Stimulated activated CD4-positive, alpha-beta T cell treated with anti-CD3 and anti-CD28 coated beads, TNF-alpha, amount 100 ng/mL, for 1 hour (primary cell): ENCODE data around the gene SLC25A22.
A peak's percentile ranks its signal among the peaks of the same experiment; 100 is the strongest.

Experiments
- DNase-seq, 3 donors: peaks; one replicate each; pipeline ENCODE4 v3.0.0-alpha.2; 2020; ENCODE audit warnings: low read depth in 3 of 3, low spot score in 1 of 3

Gene SLC25A22

DNA sequence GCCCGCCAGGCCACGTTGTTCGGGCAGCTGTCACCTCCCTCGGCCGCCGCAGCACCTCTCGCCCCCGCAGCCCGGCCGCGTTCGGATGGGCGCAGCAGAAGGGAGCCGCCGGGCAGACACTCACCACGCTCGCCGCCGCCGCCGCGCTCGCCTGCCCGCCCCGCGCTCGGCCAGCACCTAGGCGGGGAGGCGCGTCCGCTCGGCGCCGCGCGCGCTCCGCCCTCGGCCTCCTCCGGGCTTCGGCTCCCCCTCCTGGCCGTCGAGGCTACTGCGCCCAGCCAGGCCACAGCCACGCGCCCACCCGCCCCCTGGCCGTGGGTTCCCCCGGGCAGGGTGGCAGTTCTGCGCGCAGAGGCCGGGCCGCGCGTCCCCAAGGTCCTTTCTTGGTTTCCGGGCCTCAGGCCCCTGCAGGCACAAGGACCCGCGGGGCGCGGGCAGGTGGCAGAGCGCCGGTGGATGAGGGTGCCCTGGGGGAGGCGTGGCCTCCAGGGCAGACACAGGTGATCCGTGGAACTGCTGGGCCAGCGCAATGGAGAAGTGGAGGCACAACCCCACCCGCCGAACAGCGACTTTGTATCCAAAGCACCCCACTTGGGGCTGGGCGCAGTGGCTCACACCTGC lies at the start of gene SLC25A22:
TSS of gene SLC25A22 (minus strand) at position 189 of the 621 bp plus-strand sequence. CDS start 3,275 bp downstream, outside the sequence.
- peak in 2 of 3 donors; percentile 61 to 84 for DNase-seq

DNA sequence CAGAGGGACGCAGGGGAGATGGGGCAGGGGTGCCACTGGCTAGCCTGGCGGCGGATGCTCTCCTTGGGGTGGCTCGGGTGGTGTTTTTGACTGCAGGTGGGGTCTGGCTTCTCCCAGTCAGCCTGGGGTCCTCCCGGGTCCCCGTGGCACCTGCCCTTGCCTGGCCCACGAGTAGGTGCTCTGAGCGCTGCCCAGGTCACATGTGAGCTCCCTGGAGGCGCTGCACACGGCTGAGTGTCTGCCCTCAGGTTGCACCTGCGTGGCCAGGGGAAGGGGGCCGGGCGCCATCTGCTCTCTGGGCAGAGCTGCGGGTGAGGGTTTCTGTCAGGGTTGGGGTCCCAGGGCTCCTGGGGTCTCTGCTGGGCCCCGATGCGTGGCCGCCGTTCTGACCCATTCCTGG lies 49.8 kb upstream of the SLC25A22 start:
- no peak for DNase-seq

DNA sequence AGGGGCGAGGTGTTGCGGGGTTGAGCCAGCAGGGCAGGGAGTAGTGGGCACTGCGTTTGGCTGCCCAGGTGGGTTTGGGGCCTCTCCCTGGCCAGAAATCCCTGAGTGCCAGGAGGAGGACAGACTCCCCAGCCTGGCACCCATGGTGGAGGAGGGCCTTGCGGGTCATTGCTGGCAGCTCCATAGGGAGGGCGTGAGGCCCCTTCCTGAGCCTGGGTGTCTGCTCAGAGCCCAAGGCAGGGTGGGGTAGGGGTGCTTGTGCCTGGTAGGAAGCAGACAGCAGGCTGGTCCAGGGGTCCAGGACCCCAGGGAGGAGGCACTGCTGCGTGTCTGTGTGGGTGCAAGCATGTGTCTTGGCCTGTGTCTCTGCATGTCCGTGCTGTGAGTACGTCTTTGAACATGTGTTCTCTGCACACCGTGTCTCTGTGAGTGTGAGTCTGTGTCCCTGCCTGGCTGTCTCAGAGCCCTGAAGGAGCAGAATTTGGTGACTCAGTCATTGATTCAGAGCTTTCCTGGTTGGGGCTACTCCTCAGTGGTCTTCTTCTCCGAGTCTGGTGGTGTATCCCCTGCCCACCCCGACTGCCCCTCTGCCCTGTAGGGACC lies 48.5 kb upstream of the SLC25A22 start:
- no peak for DNase-seq

DNA sequence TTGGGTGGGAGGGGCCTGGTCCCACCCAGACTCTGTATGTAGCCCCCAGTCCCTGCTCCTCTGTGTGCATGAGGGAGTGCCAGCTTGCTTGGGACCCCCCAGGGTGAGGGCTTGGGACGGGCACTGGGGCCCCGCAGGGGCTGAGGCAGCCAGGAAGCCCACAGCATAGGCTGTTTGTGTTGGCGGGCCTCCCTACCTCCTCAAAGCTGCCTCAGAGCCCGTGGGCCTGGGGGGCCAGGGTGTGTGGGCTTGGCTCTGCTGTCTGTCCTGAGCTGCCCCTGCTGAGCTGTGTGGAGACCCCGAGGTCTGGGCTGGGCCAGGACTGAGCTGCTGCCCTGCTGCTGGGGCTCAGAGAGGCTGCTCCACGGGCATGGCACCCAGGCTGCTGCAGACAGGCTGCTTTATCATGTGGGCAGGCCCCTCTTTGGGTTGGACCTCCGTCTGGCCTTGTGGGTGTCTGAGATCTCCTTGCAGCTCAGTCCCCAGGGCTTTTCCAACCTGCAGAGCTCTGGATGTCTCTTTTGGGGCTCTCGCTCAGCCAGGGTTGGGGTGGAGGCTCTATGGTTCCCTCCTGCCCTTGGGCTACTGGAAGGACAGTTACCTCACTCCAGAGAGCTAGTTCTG lies 47.9 kb upstream of the SLC25A22 start:
- no peak for DNase-seq

DNA sequence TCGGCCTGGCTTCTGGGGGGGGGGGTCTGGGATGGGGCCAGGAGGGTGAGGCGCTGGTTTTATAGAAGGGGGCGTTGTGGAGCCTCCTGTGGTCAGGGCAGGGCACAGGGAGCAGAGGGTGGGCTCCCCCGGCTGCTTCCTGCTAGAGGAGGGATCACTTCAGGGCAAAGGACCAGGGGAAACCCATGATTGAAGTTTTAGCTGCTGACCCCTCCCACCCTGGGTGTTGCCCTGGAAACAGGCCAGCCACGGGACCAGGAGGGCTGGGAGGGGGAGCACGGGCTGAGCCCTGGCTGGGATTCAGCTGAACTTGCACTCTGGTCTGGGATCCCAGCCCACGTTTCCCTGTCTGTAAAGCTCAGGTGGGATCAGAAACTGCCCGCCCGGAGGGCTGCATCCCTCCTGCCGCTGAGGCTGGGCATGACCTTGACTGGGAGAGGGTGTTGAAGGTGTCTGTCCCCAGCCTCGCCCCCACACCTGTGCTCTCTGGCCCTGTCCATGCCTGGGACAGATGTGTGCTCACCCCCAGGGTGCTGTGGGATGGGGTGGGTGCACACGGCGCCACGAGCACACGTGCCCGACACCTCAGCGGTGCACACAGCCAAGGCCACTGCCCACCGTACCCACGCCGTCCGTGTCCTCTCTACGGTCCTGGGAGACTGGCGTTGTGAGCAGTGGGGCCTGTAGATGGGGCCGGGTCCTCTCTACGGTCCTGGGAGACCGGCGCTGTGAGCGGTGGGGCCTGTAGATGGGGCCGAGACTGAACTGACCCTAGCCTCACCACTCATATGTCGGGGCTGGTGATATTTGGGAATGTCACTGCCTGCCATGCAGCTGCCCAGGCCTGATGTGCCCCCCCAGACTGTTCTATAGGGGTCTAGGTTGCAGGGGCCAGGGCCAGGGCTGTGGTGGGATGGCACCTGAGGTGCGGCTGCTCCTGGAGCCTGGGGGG lies 46.9 kb upstream of the SLC25A22 start:
- DNase-seq = no peak

DNA sequence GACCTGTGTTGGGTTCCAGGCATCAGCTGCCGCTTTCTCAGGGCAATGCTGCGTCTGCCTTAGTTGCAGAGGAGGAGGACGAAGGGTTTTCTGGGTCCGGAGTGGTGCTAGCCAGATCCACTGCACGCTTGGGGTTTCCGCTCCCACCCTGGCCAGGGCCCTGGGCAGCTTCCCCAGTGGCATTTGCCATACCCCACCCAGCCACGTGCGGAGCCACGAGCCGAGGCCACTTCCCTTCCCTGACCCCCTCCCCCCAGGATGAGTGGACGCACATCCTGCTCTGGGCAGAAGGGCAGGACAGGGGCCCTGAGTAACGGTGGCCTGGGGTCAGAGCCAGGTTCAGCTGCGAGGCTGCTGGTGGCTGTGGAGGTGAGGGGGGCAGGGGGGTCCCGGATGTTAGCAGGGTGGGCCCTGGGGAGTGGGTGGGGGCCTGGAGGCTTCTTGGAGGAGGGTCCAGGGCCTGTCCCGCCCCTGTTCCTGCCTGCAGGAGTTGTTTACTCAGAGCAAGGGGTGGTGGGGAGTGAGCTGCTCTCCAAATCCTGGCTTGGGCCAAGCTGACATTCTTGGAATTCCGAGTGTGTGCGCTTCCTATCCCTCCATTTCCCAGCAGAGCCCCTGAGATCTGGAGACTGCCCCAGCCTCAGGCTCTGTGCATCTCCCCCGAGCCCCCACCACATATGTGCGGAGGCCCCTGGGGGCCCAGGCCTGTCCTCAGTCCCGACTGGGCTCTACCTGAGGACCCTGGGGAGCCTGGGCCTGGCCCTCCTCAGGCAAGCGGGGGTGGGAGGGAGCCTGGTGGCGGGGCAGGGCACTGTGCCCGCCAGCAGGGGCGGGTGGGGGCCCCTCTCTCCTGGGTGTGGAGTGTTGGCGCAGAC lies 46.0 kb upstream of the SLC25A22 start:
- no peak for DNase-seq

DNA sequence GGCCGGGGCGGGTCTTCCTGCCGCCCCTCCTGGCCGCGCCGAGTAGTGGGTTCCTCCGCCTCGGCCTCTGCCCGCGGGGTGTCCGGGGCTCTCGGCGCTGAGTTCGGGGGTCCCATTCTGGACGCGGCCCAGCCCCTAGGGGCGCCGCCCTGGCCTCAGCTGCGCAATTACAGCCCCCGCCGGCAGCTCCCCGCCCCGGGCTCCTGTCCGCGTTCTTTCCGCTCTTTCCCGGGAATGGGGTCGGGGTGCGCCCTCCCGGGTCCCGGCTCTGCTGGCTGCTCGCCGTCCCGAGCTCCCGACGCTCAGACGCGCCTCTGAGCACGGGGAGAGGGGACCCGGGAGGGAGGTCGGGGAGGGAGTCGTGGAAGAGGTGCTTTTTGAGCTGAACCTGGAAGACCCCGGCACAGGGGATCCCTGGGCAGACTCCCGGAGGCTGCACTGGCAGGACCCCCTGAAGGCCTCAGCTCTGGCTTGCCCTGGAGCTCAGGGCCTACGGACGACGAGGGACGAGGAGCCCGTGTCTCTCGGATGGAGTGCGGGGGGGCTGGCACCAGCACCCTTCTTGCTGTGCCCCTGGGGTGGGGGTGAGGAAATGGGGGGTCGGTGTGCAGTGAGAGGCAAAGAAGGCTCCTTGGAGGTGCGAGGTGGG lies 45.1 kb upstream of the SLC25A22 start:
- DNase-seq = no peak

DNA sequence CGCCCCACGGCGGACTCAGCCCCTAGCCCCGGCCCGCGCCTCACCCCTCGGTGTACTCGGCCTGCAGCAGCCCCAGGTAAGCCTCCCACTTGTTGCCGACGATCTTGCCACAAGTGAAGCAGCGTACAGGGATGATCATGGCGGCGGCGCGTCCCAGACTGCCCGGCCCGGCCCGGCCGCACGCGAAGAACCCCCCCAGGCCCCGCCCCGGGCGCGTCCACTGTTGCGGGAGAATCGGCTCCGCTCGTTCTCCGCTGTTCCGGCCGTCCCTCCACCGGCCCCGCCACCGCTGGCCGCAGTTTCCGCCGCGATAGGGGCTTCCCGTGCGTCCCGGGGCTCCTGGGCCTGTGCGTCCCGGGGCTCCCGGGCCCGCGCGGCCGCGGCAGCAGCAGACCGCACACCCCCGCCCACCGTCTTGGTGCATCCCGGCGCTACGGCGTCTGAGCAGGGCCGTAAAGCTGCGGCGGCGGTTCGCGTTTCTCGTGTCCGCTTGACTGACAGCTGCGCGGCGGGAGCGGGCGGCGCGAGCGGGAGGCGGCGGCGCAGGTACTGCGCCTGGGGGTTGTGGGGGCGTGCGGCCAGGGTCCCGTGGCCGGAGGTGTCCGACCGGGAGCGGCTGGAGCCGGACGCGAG lies 44.4 kb upstream of the SLC25A22 start, which contains the start of the genes POLR2L and TSPAN4:
TSS of gene POLR2L (minus strand) at position 160 of the 633 bp plus-strand sequence. CDS start at position 139, 21 bp downstream.
TSS of gene TSPAN4 (plus strand) at position 483 of the 633 bp plus-strand sequence. CDS start 7,453 bp downstream, outside the sequence.
- peak; percentile 65 to 88 (median 73) for DNase-seq

DNA sequence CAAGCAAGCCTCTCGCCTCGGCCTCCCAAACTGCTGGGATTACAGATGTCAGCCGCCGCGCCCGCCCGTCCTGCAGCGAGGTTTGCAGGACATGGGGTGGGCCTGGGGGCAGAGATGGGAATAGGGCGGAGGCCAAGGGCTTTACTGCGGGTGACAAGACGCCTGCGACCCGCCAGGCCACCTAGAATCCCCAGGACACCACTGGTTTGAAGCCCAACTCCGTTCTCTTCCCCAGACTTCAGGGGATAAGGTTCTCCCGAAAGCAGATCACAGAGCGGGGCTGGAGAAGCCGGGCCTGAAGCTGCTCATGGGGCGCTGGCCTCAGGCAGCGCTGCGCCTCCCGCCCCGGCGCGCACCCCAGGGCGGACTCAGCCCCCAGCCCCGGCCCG lies 43.9 kb upstream of the SLC25A22 start:
- DNase-seq = no peak

DNA sequence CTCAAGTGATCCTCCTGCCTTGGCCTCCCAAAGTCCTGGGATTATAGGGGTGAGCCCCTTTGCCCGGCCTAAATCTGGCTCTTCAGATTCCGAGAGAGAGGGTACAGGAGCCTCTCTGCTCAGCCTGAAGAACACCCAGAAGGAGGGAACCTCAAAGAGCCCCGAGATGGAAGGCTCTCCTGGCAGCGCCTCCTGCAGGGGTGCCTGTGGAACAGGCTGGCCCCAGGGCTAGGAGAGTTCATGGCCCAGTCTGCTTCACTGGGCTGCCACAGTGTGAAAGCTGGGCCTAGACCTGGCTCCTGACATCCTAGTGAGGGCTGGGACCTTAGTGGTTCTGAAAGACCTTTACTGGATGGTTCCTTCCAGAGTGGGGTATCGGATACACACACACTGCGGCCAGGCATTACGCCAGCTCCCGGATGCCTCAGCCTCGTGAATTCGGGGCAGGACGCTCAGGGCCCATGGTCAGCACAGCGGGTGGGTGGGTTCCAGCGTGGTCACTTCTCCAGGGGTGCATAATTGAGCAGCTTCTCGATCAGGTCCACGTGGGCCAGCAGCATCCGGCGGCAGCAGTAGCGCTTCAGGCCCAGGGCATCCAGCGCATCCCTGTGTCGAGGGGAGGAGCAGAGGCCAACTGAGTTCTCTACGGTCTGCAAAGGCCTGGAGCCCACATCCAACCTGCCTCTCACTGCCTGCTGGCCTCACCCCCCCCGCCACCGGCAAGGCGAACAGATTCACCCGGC lies 42.0 kb upstream of the SLC25A22 start:
- no peak for DNase-seq

DNA sequence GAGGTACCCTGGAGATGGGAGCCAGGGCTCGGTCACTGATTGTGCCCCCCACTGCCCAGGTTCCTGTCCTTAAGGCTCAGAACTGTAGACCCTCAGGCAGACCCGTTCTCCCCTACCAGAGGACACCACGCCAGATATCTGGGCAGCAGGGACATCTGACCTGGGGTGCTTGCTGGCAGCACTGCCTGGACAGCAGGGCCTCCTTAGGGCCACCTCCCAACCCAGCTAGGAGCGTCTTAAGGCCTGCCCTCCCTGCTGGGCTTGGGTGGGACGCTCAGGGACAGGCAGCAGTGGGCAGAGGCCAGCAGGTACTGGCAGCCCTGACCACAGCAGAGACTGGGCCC lies 41.2 kb upstream of the SLC25A22 start:
- no peak for DNase-seq

DNA sequence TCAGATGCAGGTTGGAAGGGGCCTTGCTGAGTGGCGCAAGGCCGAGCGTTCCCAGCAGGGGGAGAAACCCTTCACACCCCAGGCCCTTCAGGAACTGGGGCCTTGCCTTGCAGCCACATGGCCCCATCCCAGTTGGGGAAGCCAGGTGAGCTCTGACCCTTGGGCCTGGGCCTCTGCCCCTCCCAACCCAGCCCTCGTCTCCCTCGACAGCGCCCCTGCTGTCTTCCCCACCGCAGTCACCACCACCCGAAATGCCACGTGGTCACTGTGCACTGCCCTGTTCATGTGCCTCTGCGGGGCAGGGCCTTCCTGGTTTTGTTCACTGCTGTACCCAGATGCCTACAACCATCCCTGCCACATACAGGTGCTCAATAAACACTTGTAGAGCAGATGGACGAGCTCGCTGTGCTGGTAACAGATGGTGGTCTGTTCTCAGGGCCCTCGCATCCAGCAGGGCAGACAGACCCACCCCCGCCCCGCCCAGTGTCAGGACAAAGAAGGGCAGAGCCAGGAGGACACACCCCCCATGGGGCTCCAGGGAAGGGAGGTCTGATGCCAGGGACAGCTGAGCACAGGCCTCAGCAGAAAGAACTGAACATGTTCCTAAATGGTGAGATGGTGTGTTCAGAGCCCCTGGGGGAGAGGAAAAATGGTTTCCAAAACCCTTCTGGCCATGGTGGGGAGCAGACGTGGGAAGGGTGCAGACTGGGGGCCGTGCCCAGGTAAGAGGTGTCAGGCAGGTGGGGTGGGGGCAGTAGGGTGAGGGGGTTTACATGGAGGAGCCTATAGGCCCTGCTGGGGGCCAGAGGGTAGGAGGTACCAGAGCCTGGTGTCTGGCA lies 40.6 kb upstream of the SLC25A22 start:
- no peak for DNase-seq

DNA sequence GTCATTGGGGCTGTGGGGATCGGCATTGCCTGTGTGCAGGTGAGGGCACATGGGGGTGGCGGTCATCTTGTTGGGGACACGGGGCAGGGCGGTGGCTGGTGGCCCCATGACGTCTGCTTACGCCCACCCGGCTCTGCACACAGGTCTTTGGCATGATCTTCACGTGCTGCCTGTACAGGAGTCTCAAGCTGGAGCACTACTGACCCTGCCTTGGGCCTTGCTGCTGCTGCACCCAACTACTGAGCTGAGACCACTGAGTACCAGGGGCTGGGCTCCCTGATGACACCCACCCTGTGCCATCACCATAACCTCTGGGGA lies 39.9 kb upstream of the SLC25A22 start:
- DNase-seq = no peak

DNA sequence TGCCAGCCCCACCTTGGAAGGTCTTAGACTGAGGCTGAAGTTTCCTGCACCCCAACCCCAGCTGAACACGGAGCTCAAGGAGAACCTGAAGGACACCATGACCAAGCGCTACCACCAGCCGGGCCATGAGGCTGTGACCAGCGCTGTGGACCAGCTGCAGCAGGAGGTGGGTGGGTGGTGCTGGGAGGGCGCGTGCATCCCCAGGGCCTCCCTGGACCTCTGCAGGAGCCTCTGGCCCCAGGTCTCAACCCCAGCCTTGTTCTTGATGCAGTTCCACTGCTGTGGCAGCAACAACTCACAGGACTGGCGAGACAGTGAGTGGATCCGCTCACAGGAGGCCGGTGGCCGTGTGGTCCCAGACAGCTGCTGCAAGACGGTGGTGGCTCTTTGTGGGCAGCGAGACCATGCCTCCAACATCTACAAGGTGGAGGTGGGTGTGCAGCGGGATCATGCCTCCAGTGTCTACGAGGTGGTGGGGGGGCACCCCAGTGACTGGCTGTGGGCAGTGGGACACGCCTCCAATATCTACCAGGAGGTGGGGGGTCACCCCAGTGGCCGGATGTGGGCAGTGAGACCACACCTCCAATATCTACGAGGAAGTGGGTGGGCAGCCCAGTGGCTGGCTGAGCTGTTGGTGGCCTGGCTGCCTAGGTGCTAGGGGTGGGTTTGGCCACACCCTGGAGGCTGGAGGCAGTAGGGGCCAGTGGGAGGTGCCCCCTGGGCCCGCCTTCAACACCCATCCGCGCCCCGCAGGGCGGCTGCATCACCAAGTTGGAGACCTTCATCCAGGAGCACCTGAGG lies 39.3 kb upstream of the SLC25A22 start:
- no peak for DNase-seq

DNA sequence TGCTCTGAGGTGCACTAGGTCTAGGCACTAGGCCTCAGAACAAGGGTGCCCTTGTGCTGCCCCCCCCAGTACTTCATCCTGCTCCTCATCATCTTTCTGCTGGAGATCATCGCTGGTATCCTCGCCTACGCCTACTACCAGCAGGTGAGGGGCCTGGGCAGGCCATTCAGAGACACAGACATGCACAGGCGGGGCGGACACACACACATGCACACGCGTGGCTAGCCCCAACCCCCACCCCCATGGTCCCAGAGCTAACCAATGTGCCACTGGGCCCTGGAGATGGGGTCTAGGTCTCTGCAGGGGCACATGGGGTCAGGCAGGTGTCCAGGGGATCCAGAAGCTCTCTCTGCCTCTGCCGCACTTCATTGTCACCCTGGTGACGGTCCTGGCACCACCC lies 38.6 kb upstream of the SLC25A22 start:
- no peak for DNase-seq

DNA sequence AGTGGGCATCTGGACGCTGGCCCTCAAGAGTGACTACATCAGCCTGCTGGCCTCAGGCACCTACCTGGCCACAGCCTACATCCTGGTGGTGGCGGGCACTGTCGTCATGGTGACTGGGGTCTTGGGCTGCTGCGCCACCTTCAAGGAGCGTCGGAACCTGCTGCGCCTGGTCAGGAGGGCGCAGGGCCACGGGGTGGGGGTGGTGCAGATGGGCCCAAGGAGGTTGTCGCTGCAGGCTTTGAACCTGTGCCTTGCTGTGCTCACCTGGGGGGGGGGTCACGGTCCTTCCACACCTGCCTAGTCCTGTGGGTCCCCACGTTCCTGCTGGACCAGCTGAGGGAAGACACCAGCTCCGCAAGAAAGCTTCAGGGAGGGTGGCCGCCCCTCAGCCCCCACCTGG lies 38.2 kb upstream of the SLC25A22 start:
- DNase-seq = no peak
